ENCODE results near the gene CBLL1. TPM values are rescaled to one million over a fixed set of nuclear protein-coding genes. Genes with fewer than 3 reads are reported as not detected.

The CBLL1 gene
- total and polyA plus RNA-seq, 2 donors (not counting 1 experiment from before 2014, with no cell fraction given), result 22.1 to 57.2 TPM

DNA sequence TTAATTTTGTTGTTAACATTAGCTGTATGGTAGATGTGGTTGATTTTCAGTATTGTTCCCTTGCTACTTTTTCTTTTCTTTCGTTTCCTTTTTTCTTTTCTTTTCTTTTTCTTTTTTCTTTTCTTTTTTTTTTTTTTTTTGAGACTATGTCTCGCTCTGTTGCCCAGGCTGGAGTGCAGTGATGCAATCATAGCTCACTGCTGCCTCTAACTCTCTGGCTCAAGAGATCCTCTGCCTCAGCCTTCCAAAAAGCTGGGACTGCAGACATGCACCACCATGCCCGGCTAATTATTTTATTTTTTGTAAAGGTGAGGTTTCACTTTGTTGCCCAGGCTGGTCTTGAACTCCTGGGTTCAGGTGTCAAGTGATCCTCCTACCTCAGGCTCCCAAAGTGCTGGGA, 44.7 kb downstream of the CBLL1 start:
- H2AFZ ChIP-seq (ENCODE audit: insufficient read depth, low read depth, low read length, poor library complexity, severe bottlenecking), result no peak overlapping the region
- no peak overlapping the region for H3K4me3 ChIP-seq (ENCODE audit: control extremely low read depth in 1 of 5, extremely low read depth in 1 of 5, insufficient read depth in 1 of 5, low read depth in 2 of 5, low read length in 4 of 5)
- no peak for TF ChIP-seq EZH2 (IDR thresholded peaks at IDR 0.05; ENCODE audit: borderline replicate concordance, insufficient read depth, low read depth, low read length, poor library complexity, severe bottlenecking)
- TF ChIP-seq, protein P1, sequence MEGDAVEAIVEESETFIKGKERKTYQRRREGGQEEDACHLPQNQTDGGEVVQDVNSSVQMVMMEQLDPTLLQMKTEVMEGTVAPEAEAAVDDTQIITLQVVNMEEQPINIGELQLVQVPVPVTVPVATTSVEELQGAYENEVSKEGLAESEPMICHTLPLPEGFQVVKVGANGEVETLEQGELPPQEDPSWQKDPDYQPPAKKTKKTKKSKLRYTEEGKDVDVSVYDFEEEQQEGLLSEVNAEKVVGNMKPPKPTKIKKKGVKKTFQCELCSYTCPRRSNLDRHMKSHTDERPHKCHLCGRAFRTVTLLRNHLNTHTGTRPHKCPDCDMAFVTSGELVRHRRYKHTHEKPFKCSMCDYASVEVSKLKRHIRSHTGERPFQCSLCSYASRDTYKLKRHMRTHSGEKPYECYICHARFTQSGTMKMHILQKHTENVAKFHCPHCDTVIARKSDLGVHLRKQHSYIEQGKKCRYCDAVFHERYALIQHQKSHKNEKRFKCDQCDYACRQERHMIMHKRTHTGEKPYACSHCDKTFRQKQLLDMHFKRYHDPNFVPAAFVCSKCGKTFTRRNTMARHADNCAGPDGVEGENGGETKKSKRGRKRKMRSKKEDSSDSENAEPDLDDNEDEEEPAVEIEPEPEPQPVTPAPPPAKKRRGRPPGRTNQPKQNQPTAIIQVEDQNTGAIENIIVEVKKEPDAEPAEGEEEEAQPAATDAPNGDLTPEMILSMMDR (IDR thresholded peaks at IDR 0.05), result no peak
- no peaks in the 10 kb centered on the region for H3K27me3 ChIP-seq (replicated peaks in 1 of 4; ENCODE audit: control extremely low read depth in 1 of 4, control insufficient read depth in 3 of 4, insufficient read depth in 4 of 4, low read length in 3 of 4)
- no peak overlapping the region for H3K9ac ChIP-seq (ENCODE audit: low read length)
- Mint-ChIP-seq H3K27ac (no peak overlapping the region), H3K4me1 (peaks cover 1% of the 10 kb centered on the region), H3K27me3 (peaks cover 13% of the 10 kb centered on the region), H3K4me3 (no peak overlapping the region), H3K9me3 (ENCODE audit: insufficient read depth) (no peaks in the 10 kb centered on the region)
- no peaks in the 10 kb centered on the region for H3K4me1 ChIP-seq (ENCODE audit: control insufficient read depth in 2 of 2, insufficient read depth in 2 of 2, low read length in 2 of 2)
- WGBS (ENCODE audit: insufficient coverage), result 100% methylated on average over 1 of the region's 3 CpGs
- H4K20me1 ChIP-seq (ENCODE audit: control insufficient read depth, insufficient read depth, low read length, poor library complexity, severe bottlenecking), result no peaks in the 10 kb centered on the region
- POLR2A ChIA-PET, result no interaction called here
- H3K36me3 ChIP-seq (replicated peaks in 1 of 2; ENCODE audit: control extremely low read depth in 1 of 2, control insufficient read depth in 1 of 2, extremely low read depth in 1 of 2, insufficient read depth in 2 of 2, low read length in 1 of 2), result no peaks in the 10 kb centered on the region
- H3K9me3 ChIP-seq (ENCODE audit: control extremely low read depth in 1 of 3, control insufficient read depth in 2 of 3, insufficient read depth in 1 of 3, low read length in 2 of 3), result no peaks in the 10 kb centered on the region
- DNase-seq, result no peak
- CTCF ChIA-PET, result no interaction called here
- no peak overlapping the region for H3K27ac ChIP-seq (ENCODE audit: low read length in 2 of 2)
- H3K4me2 ChIP-seq (replicated peaks; ENCODE audit: low read depth, low read length, poor library complexity, severe bottlenecking), result no peak overlapping the region
- intact Hi-C loops (cut with micrococcal nuclease), result no loop called here
- H3K79me2 ChIP-seq (ENCODE audit: control insufficient read depth, insufficient read depth, low read length), result no peaks in the 10 kb centered on the region
- no peak for ATAC-seq (ENCODE audit: low read depth)

DNA sequence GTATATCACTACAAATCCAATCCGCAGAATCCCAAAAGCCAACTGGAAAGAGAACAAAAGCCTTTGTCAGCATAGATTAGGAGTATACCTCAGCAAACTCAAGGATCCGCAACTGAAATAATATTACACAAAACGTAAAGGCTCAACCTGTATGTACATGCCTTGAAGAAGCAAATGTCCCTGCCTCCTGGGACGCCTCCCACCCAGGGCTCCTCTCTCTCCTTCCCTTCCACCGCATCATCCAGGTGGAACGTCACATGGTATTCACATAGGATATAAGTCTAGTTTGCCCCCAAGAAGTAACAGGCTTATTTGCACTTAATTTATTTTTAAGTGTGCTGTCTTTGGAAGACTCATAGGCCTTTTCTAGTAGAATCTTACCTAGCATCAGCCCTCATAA, 45.7 kb downstream of the CBLL1 start:
- H3K27me3 ChIP-seq (replicated peaks in 1 of 4; ENCODE audit: control extremely low read depth in 1 of 4, control insufficient read depth in 3 of 4, insufficient read depth in 4 of 4, low read length in 3 of 4), result no peaks in the 10 kb centered on the region
- no peak for DNase-seq
- no peak overlapping the region for H3K27ac ChIP-seq (ENCODE audit: low read length in 2 of 2)
- no peaks in the 10 kb centered on the region for H3K4me1 ChIP-seq (ENCODE audit: control insufficient read depth in 2 of 2, insufficient read depth in 2 of 2, low read length in 2 of 2)
- no peak for ATAC-seq (ENCODE audit: low read depth)
- no peak overlapping the region for H3K27ac Mint-ChIP-seq
- peaks cover 1% of the 10 kb centered on the region for H3K4me1 Mint-ChIP-seq
- H3K79me2 ChIP-seq (ENCODE audit: control insufficient read depth, insufficient read depth, low read length), result no peaks in the 10 kb centered on the region
- POLR2A ChIA-PET, result no interaction called here
- no peak overlapping the region for H2AFZ ChIP-seq (ENCODE audit: insufficient read depth, low read depth, low read length, poor library complexity, severe bottlenecking)
- WGBS (ENCODE audit: insufficient coverage), result 93% methylated on average over 4 of the region's 6 CpGs
- peaks cover 17% of the 10 kb centered on the region for H3K27me3 Mint-ChIP-seq
- H3K4me3 Mint-ChIP-seq, result no peak overlapping the region
- H3K9me3 Mint-ChIP-seq (ENCODE audit: insufficient read depth), result no peaks in the 10 kb centered on the region
- no peak overlapping the region for H3K4me3 ChIP-seq (ENCODE audit: control extremely low read depth in 1 of 5, extremely low read depth in 1 of 5, insufficient read depth in 1 of 5, low read depth in 2 of 5, low read length in 4 of 5)
- intact Hi-C loops (cut with micrococcal nuclease), result no loop called here
- H3K36me3 ChIP-seq (replicated peaks in 1 of 2; ENCODE audit: control extremely low read depth in 1 of 2, control insufficient read depth in 1 of 2, extremely low read depth in 1 of 2, insufficient read depth in 2 of 2, low read length in 1 of 2), result no peaks in the 10 kb centered on the region
- CTCF ChIA-PET, result no interaction called here
- H4K20me1 ChIP-seq (ENCODE audit: control insufficient read depth, insufficient read depth, low read length, poor library complexity, severe bottlenecking), result no peaks in the 10 kb centered on the region
- no peak overlapping the region for H3K9ac ChIP-seq (ENCODE audit: low read length)
- H3K9me3 ChIP-seq (ENCODE audit: control extremely low read depth in 1 of 3, control insufficient read depth in 2 of 3, insufficient read depth in 1 of 3, low read length in 2 of 3), result no peaks in the 10 kb centered on the region
- H3K4me2 ChIP-seq (replicated peaks; ENCODE audit: low read depth, low read length, poor library complexity, severe bottlenecking), result no peak overlapping the region
- no peak for TF ChIP-seq EZH2 (IDR thresholded peaks at IDR 0.05; ENCODE audit: borderline replicate concordance, insufficient read depth, low read depth, low read length, poor library complexity, severe bottlenecking)
- TF ChIP-seq, protein P1 (IDR thresholded peaks at IDR 0.05), result no peak

Data from B cell (primary cell).